Measurements from ENCODE around the gene RSRC1. TPM values are rescaled to one million over a fixed set of nuclear protein-coding genes. Genes with fewer than 3 reads are reported as not detected.

Gene RSRC1
- total and polyA plus RNA-seq, 5 donors from 2014 or later: 25.8 to 35.7 (median 30.1) TPM

DNA sequence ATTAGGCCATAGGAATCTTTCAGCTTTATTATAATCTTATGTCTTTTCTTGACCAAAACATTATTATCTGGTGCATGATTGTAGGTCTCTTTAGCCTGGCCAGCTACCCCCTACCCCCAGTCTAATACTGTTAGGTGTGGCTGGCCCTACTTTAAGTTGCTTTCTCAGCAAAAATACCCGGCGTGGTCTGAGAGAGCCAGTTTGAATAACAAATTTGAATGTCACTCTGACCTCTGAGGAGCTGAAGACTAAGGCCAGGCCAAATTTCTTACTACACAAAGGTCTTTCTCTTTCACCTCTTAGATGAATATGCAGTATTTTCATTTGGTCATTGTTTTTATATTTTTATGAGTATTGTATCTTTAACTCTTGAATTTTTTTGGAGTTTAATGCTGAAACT is 272.6 kb downstream of the RSRC1 start:
- Mint-ChIP-seq H3K27ac (no peak overlapping the region), H3K9me3 (peaks cover 0 to 8% (median 0%) of the 10 kb centered on the region in 7 donors), H3K36me3 (peaks cover 13% of the 10 kb centered on the region), H3K4me3 (peak overlapping the region in 1 of 4 donors; percentile 2), H3K4me1 (peaks cover 0 to 10% (median under 1%) of the 10 kb centered on the region in 4 donors), H3K27me3 (no peaks in the 10 kb centered on the region)
- no peak overlapping the region for H3K27ac ChIP-seq (ENCODE audit: insufficient read depth, low read length, poor library complexity, severe bottlenecking)
- ATAC-seq (ENCODE audit: low read depth in 2 of 2): no peak
- no peaks in the 10 kb centered on the region for H3K27me3 ChIP-seq (ENCODE audit: control insufficient read depth, insufficient read depth, low read length)
- DNase-seq: no peak
- H3K4me3 ChIP-seq (ENCODE audit: low read depth, low read length): no peak overlapping the region
- H3K4me1 ChIP-seq (ENCODE audit: control insufficient read depth, insufficient read depth, low read length, poor library complexity, severe bottlenecking): no peaks in the 10 kb centered on the region
- no peaks in the 10 kb centered on the region for H3K9me3 ChIP-seq (ENCODE audit: control insufficient read depth in 2 of 2, low read length in 2 of 2)
- H3K36me3 ChIP-seq (ENCODE audit: control insufficient read depth, insufficient read depth, low read length): no peaks in the 10 kb centered on the region

DNA sequence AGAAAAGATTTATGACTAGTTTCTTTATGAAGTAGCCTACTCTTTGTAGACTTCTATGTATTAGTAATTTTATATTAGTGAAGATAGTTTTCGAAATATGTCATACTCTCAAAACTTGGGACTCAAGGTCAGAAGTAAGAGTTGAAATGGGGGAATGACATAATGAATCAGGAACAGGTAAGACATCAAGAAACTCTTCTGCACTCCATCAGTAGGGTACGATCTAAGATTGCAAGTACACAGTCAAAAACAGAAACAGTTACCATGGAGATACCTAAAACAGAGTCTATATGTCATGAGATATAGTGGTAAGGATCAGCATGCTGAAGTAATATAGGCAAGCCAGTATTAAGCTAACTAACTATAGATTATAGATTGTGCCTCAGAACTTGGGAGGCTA is 274.1 kb downstream of the RSRC1 start:
- H3K4me1 Mint-ChIP-seq: peaks cover 0 to 8% (median 0%) of the 10 kb centered on the region in 4 donors
- H3K27ac Mint-ChIP-seq: no peak overlapping the region
- no peaks in the 10 kb centered on the region for H3K27me3 Mint-ChIP-seq
- Histone ChIP-seq H3K9me3 (ENCODE audit: control insufficient read depth in 2 of 2, low read length in 2 of 2) (no peaks in the 10 kb centered on the region), H3K36me3 (ENCODE audit: control insufficient read depth, insufficient read depth, low read length) (no peaks in the 10 kb centered on the region), H3K4me3 (ENCODE audit: low read depth, low read length) (no peak overlapping the region), H3K27me3 (ENCODE audit: control insufficient read depth, insufficient read depth, low read length) (no peaks in the 10 kb centered on the region), H3K4me1 (ENCODE audit: control insufficient read depth, insufficient read depth, low read length, poor library complexity, severe bottlenecking) (no peaks in the 10 kb centered on the region), H3K27ac (ENCODE audit: insufficient read depth, low read length, poor library complexity, severe bottlenecking) (no peak overlapping the region)
- no peak overlapping the region for H3K4me3 Mint-ChIP-seq
- peaks cover 0 to 6% (median 0%) of the 10 kb centered on the region in 7 donors for H3K9me3 Mint-ChIP-seq
- ATAC-seq (ENCODE audit: low read depth in 2 of 2) (no peak), DNase-seq (no peak)
- H3K36me3 Mint-ChIP-seq: peaks cover 9% of the 10 kb centered on the region

DNA sequence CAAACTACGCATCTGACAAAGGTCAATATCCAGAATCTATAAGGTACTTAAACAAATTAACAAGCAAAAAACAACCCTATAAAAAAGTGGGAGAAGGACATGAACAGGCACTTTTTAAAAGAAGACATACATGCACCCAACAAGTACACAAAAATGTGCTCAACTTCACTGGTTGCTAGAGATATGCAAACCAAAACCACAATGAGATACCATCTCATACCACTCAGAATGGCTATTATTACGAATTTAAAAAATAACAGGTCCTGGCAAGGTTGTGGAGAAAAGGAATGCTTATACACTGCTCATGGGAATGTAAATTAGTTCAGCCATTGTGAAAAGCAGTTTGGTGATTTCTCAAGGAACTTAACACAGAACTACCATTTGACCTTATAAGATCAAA is 285.5 kb downstream of the RSRC1 start:
- Histone ChIP-seq H3K36me3 (ENCODE audit: control insufficient read depth, insufficient read depth, low read length) (no peaks in the 10 kb centered on the region), H3K4me1 (ENCODE audit: control insufficient read depth, insufficient read depth, low read length, poor library complexity, severe bottlenecking) (no peaks in the 10 kb centered on the region), H3K4me3 (ENCODE audit: low read depth, low read length) (no peak overlapping the region), H3K27ac (ENCODE audit: insufficient read depth, low read length, poor library complexity, severe bottlenecking) (no peak overlapping the region), H3K9me3 (ENCODE audit: control insufficient read depth in 2 of 2, low read length in 2 of 2) (peaks cover 0 to 6% of the 10 kb centered on the region in 2 experiments), H3K27me3 (ENCODE audit: control insufficient read depth, insufficient read depth, low read length) (no peaks in the 10 kb centered on the region)
- H3K4me1 Mint-ChIP-seq: peaks cover 0 to 3% (median 0%) of the 10 kb centered on the region in 4 donors
- H3K36me3 Mint-ChIP-seq: peaks cover 15% of the 10 kb centered on the region
- no peak for DNase-seq
- peaks cover 2 to 40% (median 16%) of the 10 kb centered on the region in 7 donors for H3K9me3 Mint-ChIP-seq
- no peak for ATAC-seq (ENCODE audit: low read depth in 2 of 2)
- H3K4me3 Mint-ChIP-seq: no peak overlapping the region
- no peak overlapping the region for H3K27ac Mint-ChIP-seq
- H3K27me3 Mint-ChIP-seq: no peaks in the 10 kb centered on the region

DNA sequence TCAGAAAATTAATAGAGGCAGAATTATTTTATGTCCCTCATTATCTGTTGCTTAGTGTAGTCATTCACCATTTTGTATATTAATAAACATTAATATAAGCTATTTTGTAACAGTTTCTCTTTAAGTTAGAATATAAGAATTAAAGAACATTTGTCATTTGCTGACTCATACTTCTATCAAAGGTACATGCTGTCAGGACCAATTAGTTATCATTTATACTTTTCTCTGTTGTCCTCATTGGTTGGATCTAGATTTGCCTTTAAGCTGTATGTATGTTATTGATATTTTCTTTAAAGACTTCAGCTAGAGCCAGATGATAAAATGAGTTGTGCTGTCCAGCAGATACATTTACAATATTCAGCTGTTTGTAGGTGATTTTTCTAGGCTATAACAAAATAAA is 292.7 kb downstream of the RSRC1 start:
- H3K4me1 ChIP-seq (ENCODE audit: control insufficient read depth, insufficient read depth, low read length, poor library complexity, severe bottlenecking): no peaks in the 10 kb centered on the region
- ATAC-seq (ENCODE audit: low read depth in 2 of 2): no peak
- Mint-ChIP-seq H3K27ac (no peak overlapping the region), H3K36me3 (peaks cover 3% of the 10 kb centered on the region), H3K9me3 (no peaks in the 10 kb centered on the region), H3K27me3 (no peaks in the 10 kb centered on the region), H3K4me1 (peaks cover 0 to 3% (median 0%) of the 10 kb centered on the region in 4 donors), H3K4me3 (no peak overlapping the region)
- H3K4me3 ChIP-seq (ENCODE audit: low read depth, low read length): no peak overlapping the region
- no peak for DNase-seq
- H3K9me3 ChIP-seq (ENCODE audit: control insufficient read depth in 2 of 2, low read length in 2 of 2): no peaks in the 10 kb centered on the region
- no peaks in the 10 kb centered on the region for H3K27me3 ChIP-seq (ENCODE audit: control insufficient read depth, insufficient read depth, low read length)
- H3K36me3 ChIP-seq (ENCODE audit: control insufficient read depth, insufficient read depth, low read length): no peaks in the 10 kb centered on the region
- H3K27ac ChIP-seq (ENCODE audit: insufficient read depth, low read length, poor library complexity, severe bottlenecking): no peak overlapping the region

DNA sequence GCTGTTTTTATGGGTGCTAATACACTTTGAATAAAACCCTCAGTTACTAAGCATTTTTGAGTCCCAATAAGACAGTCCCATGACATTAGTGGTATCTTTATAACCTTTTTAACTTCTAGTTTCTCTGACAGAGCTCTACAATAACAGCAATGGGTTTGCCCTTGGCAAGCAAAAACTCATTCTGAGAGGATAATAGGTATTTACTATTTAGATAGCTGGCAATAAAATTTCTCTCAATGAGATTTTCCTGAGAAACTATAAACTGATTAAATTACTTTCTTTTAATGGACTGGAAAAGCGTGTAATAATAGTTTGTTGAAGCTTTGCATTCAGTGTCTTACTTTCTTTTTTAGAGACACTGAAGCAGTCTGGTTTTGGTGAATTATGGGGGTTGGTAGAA is 293.1 kb downstream of the RSRC1 start:
- no peaks in the 10 kb centered on the region for H3K9me3 Mint-ChIP-seq
- H3K27ac Mint-ChIP-seq: no peak overlapping the region

DNA sequence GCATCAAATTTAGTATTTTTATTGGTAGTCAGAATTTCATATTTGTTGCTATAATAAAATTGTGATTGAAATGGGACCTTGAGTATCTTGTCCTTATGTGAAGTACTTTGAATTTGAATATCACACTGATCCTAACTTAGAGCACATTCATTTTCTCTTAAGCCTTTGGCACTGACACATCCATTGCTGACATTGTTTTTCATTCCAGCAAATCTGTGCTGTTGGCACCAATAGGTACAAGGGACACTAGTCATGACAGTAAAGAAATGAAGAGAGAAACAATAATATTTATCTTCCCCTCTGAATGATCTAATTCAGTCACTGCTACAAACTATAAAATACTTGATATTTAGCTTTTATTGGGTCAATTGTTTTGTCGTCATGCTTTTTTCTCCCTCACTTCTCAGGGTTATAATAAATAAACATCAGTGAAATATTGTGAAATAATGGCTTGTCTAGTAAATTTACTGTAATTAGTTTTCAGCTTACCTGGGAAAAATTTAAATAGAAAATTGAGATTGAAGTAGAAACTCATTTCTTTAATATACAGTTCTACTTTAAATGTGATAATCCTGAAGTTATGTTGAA is 294.3 kb downstream of the RSRC1 start:
- no peak overlapping the region for H3K4me3 ChIP-seq (ENCODE audit: low read depth, low read length)
- no peak overlapping the region for H3K27ac Mint-ChIP-seq
- no peaks in the 10 kb centered on the region for H3K27me3 Mint-ChIP-seq
- no peaks in the 10 kb centered on the region for H3K27me3 ChIP-seq (ENCODE audit: control insufficient read depth, insufficient read depth, low read length)
- H3K9me3 Mint-ChIP-seq: no peaks in the 10 kb centered on the region
- no peaks in the 10 kb centered on the region for H3K36me3 ChIP-seq (ENCODE audit: control insufficient read depth, insufficient read depth, low read length)
- no peak overlapping the region for H3K27ac ChIP-seq (ENCODE audit: insufficient read depth, low read length, poor library complexity, severe bottlenecking)
- H3K9me3 ChIP-seq (ENCODE audit: control insufficient read depth in 2 of 2, low read length in 2 of 2): no peaks in the 10 kb centered on the region
- H3K4me3 Mint-ChIP-seq: no peak overlapping the region
- peaks cover 3% of the 10 kb centered on the region for H3K36me3 Mint-ChIP-seq
- no peaks in the 10 kb centered on the region for H3K4me1 Mint-ChIP-seq
- no peaks in the 10 kb centered on the region for H3K4me1 ChIP-seq (ENCODE audit: control insufficient read depth, insufficient read depth, low read length, poor library complexity, severe bottlenecking)
- ATAC-seq (ENCODE audit: low read depth in 2 of 2) (no peak), DNase-seq (no peak)

More for the DNA sequence above, 293.1 kb downstream of the RSRC1 start:
- Histone ChIP-seq H3K27me3 (ENCODE audit: control insufficient read depth, insufficient read depth, low read length) (no peaks in the 10 kb centered on the region), H3K4me1 (ENCODE audit: control insufficient read depth, insufficient read depth, low read length, poor library complexity, severe bottlenecking) (no peaks in the 10 kb centered on the region), H3K4me3 (ENCODE audit: low read depth, low read length) (no peak overlapping the region), H3K27ac (ENCODE audit: insufficient read depth, low read length, poor library complexity, severe bottlenecking) (no peak overlapping the region), H3K36me3 (ENCODE audit: control insufficient read depth, insufficient read depth, low read length) (no peaks in the 10 kb centered on the region), H3K9me3 (ENCODE audit: control insufficient read depth in 2 of 2, low read length in 2 of 2) (no peaks in the 10 kb centered on the region)
- DNase-seq (no peak), ATAC-seq (ENCODE audit: low read depth in 2 of 2) (no peak)
- no peak overlapping the region for H3K4me3 Mint-ChIP-seq
- H3K4me1 Mint-ChIP-seq: no peaks in the 10 kb centered on the region
- H3K36me3 Mint-ChIP-seq: no peaks in the 10 kb centered on the region
- no peaks in the 10 kb centered on the region for H3K27me3 Mint-ChIP-seq

DNA sequence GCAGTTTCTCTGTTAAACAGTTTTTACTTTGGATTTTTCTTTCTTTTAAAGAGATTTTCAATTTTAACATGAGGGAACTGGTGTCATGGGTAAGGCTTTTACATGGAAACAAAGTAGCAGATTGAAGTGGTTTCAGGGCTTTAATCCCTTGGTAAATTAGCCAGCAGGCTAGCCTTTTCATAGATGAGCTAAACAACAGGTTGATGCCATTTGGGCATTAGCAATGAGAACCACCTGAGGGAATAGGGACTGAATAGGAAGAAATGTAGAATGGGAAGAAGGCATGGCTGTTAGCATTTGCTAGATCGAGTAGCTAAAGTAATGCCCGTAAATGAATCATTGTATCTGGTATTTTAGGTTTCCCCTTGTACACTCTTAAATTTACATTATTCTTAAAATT is 295.6 kb downstream of the RSRC1 start:
- Histone ChIP-seq H3K4me1 (ENCODE audit: control insufficient read depth, insufficient read depth, low read length, poor library complexity, severe bottlenecking) (no peaks in the 10 kb centered on the region), H3K9me3 (ENCODE audit: control insufficient read depth in 2 of 2, low read length in 2 of 2) (no peaks in the 10 kb centered on the region), H3K36me3 (ENCODE audit: control insufficient read depth, insufficient read depth, low read length) (no peaks in the 10 kb centered on the region), H3K27ac (ENCODE audit: insufficient read depth, low read length, poor library complexity, severe bottlenecking) (no peak overlapping the region), H3K4me3 (ENCODE audit: low read depth, low read length) (no peak overlapping the region), H3K27me3 (ENCODE audit: control insufficient read depth, insufficient read depth, low read length) (no peaks in the 10 kb centered on the region)
- no peaks in the 10 kb centered on the region for H3K27me3 Mint-ChIP-seq
- H3K27ac Mint-ChIP-seq: no peak overlapping the region
- no peaks in the 10 kb centered on the region for H3K9me3 Mint-ChIP-seq
- DNase-seq (no peak), ATAC-seq (ENCODE audit: low read depth in 2 of 2) (no peak)
- H3K4me3 Mint-ChIP-seq: no peak overlapping the region
- no peaks in the 10 kb centered on the region for H3K4me1 Mint-ChIP-seq
- peaks cover 3% of the 10 kb centered on the region for H3K36me3 Mint-ChIP-seq

DNA sequence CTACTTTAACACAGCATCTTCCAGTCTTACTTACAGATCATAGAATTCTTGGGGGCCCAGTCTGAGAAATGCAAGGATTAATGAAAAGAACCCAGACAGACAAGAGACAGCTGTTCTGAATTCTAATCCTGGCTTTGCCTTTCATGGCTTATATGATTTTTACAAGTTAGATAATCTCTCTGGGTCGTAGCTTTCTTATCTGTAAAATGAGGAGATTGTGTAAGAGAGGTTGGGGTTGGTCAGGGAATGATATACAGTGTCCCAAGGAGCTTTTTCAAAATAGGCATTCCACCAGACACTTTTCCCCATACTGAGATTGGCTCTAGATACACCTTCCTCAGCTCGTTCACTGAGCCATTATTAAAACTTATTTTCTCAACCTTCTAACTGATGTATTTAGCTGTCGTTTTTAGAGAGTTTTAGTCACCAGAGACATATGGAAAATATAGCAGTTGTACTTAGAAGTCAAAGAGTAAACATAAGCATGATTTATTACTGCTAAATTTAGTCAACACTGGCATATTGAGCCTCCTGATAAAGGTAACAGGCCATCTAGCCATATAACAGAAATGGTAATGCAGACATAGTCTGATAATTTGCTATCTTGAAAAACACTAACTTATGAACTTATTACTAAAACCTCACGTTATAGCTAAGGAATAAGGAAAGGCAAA is 298.1 kb downstream of the RSRC1 start:
- no peaks in the 10 kb centered on the region for H3K36me3 ChIP-seq (ENCODE audit: control insufficient read depth, insufficient read depth, low read length)
- Mint-ChIP-seq H3K9me3 (no peaks in the 10 kb centered on the region), H3K4me3 (no peak overlapping the region), H3K27ac (no peak overlapping the region), H3K27me3 (no peaks in the 10 kb centered on the region), H3K36me3 (peaks cover 8% of the 10 kb centered on the region), H3K4me1 (no peaks in the 10 kb centered on the region)
- H3K9me3 ChIP-seq (ENCODE audit: control insufficient read depth in 2 of 2, low read length in 2 of 2): no peaks in the 10 kb centered on the region
- no peak overlapping the region for H3K4me3 ChIP-seq (ENCODE audit: low read depth, low read length)
- no peaks in the 10 kb centered on the region for H3K27me3 ChIP-seq (ENCODE audit: control insufficient read depth, insufficient read depth, low read length)
- ATAC-seq (ENCODE audit: low read depth in 2 of 2) (no peak), DNase-seq (no peak)
- H3K4me1 ChIP-seq (ENCODE audit: control insufficient read depth, insufficient read depth, low read length, poor library complexity, severe bottlenecking): no peaks in the 10 kb centered on the region
- H3K27ac ChIP-seq (ENCODE audit: insufficient read depth, low read length, poor library complexity, severe bottlenecking): no peak overlapping the region
